Body of pancreas (tissue), 4 donors: ENCODE results near the gene KRT73.

Source experiments
- CTCF ChIP-seq, 7 experiments: fragments of 450-650 bp in 4 of 7; fragments of 200-600 bp in 3 of 7; sonication (generic) in 3 of 7; IDR thresholded peaks; one replicate each; pipeline ENCODE4 v1.5.1; 2016 to 2019; ENCODE audit warnings: antibody characterized with exemption in 7 of 7
- POLR2A ChIP-seq, 3 donors: fragments of 450-650 bp; IDR thresholded peaks; one replicate each; pipeline ENCODE4 v1.6.1; 2016; ENCODE audit warnings: antibody characterized with exemption in 3 of 3, mild to moderate bottlenecking in 2 of 3

GRCh38 chr12:52568111-52568510 is 50.2 kb downstream of the KRT73 start:
- no peak for TF ChIP-seq POLR2A (IDR thresholded peaks at IDR 0.05)
- no peak for TF ChIP-seq CTCF (IDR thresholded peaks at IDR 0.05)
